Midbrain (tissue), 1 donor: Measurements from ENCODE around the gene EXOC7.

Source experiments
- DNase-seq: peaks from one replicate; lab custom pipeline; 2025; lab: John Stamatoyannopoulos, UW

EXOC7 gene, protein sequence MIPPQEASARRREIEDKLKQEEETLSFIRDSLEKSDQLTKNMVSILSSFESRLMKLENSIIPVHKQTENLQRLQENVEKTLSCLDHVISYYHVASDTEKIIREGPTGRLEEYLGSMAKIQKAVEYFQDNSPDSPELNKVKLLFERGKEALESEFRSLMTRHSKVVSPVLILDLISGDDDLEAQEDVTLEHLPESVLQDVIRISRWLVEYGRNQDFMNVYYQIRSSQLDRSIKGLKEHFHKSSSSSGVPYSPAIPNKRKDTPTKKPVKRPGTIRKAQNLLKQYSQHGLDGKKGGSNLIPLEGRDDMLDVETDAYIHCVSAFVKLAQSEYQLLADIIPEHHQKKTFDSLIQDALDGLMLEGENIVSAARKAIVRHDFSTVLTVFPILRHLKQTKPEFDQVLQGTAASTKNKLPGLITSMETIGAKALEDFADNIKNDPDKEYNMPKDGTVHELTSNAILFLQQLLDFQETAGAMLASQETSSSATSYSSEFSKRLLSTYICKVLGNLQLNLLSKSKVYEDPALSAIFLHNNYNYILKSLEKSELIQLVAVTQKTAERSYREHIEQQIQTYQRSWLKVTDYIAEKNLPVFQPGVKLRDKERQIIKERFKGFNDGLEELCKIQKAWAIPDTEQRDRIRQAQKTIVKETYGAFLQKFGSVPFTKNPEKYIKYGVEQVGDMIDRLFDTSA

DNA sequence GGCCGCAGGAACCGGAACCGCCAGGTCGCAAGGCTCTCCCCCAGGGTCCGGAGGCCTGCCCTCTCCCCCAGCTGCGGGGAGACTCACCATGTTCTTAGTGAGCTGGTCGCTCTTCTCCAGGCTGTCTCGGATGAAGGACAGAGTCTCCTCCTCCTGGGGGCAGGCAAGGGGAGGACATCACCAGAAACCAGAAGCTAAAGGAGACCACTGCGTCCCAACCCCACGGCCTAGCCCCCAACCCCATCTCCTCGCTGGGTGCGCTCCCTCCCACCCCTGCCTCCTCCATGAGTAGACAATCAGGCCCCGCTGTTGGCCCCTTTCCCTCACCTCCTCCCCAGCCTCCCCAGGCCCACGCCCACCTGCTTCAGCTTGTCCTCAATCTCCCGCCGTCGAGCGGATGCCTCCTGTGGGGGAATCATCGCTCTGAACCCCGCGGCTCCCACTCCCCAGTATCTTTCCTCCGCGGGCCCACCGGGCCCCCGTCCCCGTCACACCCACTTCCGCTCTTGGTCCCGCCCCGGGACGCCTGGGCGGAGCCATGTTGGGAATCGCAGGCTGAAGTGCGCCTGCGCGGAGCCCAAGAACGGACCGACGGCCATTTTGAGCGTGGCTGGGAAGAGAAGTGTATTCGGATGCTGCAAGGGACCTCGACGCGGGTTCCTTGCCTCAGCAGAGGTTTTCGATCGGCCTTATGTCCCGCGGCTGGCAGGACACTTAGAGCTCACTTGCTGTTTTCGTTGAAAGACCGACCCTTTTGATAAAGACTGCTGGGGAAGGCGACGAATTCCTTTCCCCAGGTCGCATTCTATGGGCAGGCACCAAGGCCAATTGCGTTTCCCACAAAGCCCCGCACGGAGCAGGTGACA, at the start of gene EXOC7:
Gene EXOC7 (minus strand): TSS at position 514 of the 866 bp plus-strand sequence. CDS start 95 bp downstream, at position 419.
- peak; percentile 95 for DNase-seq

DNA sequence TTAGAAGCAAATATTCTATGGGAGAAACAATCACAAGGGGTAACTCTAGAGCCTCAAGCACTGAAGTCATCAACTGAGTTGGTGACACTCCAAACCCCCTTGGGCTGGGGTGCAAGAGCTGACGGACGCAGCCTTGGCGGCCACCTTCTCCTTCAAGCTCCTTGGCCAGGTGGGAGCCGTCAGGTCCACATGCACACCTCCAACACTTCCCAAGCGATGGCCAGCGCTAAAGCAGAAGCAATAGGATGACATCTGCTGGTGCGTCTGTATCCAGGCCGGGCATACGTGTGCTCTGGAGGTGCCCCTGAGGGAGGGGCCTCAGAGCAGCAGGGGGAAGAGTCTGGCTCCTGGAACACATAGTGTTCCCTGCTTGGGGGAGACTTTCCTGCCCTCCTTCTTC, 49.6 kb upstream of the EXOC7 start:
- DNase-seq: no peak

DNA sequence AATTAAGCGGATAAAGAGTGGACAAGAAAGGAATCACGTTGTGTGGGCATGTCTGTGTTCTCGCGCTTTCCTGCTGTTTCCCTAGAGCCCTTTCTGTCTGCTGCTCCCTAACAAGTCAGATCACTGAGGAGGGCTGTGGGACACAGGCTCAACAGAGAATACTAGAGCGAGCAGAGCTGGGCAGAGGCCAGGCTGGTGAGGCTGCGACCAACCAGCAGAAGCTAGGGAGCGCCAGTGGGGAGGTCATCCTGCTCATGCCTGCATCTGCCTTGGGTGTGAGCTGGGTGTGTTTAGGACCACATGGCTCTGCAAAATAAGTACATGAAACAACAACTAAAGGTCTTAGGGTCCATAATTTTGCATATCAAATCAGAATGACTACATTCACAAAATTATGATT, 49.0 kb upstream of the EXOC7 start:
- DNase-seq: no peak

DNA sequence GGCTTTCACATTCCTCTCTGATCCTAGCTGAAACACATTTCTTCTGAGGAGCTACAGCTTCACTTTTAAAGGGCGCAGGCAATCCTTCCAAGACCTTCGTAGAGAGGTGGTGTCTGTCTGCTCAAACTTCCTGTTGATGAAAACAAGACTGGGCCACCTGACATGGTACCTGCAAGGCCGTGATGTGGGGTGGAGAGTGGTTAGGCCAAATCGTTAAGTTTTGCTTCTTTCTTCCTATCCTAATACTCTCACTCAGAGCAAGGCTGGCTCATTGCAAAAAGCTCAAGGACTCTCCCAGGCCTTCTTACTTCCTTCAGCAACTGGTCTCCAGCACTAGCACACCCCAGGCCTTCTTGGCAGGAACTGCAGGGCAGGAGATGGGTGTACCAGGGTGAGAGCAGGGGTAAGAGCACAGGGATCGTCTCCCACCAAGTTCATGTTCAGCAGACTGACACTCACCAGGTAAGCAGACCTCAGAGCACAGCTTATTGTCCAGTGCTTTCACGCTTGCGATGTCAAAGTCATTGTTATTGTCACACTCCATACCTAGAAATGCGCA, 48.4 kb upstream of the EXOC7 start:
- DNase-seq: no peak

DNA sequence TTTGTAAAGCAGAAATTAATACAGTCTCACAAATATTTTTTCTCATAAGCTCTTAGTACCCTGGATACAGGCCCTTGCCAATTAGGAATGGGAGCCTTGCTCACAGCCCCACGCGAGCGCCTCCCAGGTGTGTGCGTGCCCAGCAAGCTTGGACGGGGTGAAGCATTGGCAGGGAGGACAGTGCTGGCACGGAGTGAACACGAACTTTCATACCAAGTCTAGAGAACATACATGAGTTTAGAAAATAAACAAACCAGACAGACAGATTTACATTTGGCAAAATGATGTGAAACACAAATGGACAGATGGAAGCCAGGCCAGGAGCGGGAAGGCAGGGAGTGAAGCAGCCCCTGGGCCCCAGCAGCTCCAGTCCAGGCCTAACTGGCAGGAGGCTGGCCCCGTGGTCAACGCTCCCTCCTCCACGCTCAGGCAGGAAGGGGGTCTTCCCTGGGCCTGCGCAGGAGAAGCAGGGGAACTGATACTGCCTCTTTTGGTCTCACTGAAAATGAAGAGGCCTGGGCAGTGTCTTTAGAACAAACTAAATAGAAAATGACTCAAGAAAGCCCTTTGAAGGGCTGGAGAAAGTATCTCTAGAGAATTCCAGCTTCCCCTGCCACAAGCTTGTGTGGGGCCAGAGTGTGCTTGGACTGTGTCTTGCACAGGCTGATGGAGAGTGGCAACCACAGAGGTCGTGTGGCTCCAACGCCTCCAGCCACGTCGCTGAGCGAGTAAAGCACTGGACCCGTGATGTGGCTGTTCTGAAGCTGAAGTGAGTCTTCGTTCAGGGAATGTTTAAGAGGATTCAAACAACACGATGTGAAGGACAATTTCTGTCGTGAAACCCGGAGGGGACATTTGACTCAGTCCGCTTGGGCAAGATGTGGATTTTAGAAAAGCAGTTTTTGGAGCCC, 47.4 kb upstream of the EXOC7 start:
- no peak for DNase-seq

DNA sequence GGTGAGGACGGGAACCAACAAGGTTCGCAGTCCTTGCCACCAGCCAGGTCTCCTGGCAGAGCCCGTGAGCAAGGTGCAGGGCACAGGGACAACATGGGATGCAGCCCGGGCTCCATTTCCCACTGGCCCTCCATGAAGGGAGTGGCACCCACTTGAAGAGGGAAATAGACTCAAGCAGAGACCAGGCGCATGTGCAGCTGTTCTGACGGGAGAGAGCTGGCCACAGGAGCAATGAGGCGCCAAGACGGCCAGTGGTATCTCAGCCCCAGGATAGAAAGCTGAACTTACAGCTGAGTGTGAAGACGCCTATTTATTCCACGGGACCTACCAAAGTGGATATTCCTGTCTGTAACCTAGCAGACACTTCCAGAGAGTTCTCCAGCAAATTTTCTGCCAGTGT, 45.6 kb upstream of the EXOC7 start:
- no peak for DNase-seq

DNA sequence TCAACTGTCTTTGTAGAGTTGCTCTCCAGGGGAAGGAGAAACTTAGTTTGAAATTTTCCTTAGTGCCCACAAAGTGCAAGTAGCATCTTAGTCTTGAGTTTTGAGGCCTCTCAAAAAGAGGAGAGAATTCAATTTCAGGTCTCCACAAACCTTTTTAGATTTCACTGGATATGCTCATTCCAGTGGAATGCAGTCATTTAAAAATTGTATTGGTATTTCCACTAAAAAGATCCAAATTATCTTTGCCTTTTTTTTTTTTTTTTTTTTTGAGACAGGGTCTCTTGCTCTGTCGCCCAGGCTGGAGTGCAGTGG, 44.4 kb upstream of the EXOC7 start:
- no peak for DNase-seq

DNA sequence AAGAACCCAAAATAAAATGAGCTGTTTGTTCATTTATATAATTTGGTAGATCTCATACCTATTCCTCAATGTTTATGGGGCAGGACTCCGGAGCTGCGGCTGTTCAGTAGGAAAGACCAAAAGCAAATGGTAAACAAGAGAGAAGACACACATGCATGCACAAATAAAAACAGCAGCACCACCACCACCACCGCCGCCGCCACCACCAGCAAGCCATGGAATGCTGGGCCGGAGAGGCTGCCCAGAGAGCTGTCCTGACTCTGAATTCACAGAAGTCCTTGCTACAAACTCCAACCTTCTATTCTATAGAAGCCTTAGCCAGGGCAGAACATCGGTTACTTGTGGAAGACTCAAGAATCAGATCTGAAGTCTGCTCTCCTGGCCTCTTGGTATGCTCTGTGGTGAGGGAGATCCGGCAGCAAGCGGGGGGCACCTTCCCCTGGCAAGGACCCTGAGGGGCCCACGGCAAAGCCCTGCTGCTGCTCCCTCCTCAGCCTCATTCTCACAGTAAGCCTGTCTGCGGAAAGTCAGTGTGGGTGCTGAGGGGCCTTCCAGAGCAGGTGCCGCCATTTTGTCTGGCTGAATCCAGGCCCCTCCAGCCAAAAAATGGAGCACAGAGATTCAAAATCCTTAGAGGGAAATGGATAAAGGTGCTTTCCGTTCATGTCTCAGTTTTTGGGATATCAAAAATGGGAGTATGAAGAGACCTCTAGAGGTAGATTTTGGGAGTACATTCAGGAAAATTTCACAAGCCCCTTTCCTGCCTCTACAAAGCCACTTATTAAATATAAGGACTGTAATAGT, 43.8 kb upstream of the EXOC7 start:
- DNase-seq: peak; percentile 22

DNA sequence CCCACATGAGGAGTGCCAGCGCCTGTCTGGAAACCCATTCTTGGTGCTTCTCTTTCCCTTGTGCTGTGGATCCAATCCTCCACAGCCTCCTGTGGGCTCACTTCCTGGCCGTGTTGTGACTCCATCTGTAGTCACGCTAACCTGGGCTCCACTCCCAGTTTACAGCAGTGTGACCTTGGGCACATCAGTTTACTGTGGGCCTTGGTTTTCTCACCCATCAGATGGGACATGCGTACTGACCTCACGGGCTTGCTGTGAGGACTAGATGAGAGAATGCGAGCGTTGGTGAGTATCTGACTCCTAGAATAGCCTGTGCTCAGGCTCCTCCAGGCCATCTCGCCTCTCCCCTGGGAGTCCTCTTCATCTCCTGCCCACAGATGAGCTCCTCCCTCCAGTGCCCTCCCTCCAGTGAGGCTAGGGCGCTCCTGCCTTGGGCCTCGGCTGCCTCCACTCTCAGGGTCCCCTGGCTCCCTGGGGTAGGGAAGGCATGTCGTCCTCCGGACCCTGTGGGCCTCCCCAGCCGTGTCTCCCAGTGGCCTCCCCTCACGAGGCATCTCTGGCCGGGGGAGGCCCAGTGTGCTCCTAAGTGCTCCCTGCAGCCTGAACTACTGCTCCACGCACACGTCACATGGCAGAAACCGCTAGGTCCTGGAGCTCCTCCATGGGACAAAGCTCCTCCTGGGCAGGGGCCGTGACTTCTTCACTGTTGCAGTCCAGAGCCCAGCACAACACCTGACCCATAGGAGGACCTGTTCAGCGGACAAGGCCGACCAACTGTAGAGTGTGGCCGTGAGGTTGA, 42.7 kb upstream of the EXOC7 start:
- no peak for DNase-seq

DNA sequence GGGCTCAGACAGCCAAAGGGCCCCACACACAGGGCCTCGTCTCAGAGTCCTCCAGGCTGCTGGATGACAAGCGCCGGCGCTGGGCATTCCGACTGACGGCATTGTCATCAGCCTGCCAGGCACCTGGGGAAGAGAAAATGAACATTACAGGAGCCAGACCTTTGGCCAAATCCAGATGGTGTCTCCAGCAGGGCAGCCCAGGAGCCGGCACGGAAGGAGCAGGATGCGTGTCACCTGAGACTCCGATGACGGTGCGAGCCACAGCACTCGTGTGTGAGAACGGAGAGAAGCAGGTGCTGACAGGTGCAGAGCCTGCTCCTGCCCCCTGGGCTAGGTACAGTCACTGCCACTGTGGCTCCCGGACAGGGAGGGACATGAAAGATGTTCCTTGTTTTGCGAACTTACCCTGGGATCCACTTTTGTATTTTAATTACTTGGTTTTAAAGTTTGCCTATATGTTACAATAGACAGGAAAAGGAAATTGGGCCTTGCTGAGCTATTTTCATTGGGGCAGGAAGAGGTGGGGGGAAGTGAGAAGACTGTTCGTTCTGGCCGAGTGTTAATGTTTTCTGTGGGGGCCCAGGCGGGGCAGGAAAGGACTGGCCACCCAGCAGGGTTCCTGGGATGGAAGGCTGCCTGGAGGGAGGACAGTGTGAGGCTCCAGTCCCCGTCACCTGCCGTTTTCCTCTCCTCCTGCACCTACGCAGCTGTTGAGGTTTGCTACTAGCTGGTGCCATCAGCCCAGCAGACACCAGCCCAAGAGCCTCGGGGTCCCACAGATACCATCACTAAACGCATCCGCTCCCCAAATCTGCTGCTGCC, 41.9 kb upstream of the EXOC7 start:
- no peak for DNase-seq

DNA sequence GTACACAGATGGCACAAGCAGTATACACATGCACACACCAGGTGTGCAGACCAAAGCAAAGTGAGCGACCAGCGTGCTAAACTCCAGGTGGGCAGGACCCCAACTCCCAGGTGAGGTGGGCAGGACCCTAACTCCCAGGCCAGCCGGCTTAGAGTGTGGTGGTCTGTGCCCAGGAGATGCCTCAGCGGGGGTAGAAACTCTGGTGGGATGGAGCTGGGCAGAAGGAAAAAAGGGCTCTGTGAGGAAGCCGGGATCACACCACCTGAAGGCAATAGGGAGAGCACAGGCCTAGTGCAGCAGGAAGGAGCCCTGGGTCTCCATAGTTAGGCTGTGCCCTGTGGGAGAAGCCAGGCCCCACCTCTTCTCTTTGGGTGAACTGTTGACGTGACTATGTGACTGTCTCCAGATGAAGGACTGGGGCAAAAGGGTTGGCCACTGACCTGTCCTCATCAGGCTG, 39.0 kb upstream of the EXOC7 start:
- DNase-seq: no peak

DNA sequence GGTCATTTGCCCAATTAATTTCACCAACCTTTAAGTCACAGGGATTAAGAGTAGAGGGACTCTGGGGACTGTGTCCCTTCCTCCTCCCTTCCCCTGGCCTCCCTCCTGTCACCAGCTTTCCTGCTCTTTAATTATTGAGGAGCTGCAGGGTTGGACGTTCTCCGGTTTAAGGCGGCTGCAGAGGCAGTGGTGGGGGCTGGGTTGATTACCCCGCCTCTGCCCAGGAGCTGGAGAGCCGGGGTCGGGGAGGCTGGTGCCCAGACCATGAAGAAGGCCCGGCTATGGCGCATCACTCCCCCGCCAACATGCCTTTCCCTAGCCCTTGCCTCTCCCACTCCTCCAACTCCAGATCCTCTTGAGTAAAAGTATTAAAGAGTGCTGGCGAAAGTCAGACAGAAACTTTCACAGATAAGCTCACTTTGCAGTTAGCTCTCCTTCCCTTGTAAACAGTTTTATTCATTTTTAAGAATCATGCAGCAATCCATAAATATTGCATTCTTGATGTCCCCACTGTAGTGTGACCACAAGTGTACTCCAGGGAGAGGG, 38.5 kb upstream of the EXOC7 start:
- no peak for DNase-seq

DNA sequence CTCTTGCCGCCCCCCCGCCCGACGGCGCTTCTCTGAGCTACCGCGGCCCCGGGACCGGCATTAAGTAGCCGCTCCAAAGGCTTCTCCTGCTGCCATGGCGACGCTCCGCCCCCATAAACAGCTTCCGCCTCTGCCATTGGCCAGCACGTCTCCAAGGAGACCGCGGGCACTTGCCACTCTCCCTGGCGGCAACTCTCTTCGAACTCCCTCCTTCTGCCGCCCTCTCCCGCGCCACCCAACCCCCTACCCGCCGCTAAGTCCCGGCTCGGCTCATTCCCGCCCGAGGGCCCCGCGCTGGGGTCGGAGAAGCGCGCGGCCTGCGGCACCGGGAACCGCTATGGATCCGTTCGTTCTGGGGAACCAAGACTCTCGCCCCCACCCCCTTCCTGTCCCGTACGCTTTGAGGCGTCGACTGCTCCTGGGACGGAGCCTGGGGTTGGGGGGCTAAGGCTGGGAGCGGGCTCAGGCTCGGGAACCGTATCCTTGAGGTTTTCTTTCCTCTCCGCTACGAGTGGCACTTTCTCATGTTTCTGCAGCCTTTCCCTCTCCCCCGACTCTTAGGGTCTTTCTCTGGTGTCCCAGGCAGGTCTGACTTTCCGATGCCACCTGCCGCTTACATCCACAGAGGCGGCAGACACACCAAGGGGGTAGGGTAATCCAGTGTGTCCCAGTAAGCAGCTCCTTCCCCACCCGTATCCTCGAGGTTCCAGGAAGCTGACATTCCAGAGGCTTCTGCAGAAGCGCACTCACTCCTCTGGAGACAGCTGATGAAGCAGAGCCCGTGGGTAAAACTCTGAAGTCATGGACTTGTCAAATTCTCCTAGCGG, 37.8 kb upstream of the EXOC7 start, which contains the start of gene FOXJ1:
Gene FOXJ1 (minus strand): TSS at position 34 of the 827 bp plus-strand sequence. CDS start 850 bp downstream, outside the sequence.
- peak; percentile 92 for DNase-seq

DNA sequence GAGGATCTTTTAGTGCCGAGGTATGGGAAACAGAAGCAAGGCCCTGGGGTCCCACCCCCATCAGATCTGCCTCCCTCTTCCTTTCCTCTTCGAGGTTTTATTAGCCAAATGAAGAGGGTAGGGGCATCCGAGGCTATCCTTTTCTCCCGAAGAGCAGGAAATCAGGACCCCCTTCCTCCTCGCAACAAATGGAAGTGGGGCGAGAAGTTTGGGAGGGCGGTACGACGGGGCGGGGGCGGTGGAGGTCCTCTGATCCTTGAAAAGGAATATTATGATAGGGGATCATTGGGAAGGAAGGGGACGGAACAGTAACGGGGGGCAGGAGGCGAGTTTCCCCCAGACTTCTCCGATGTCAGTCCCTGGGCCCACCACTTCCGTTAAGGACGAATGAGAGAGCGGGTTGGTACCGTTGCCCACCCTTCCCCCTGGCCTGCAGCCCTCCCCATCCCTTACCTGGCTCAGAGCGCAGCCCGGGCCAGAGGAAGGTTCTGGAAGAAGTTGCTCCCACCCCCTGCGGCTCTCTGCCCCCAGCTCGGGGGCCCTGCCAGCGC, 37.1 kb upstream of the EXOC7 start:
- no peak for DNase-seq

DNA sequence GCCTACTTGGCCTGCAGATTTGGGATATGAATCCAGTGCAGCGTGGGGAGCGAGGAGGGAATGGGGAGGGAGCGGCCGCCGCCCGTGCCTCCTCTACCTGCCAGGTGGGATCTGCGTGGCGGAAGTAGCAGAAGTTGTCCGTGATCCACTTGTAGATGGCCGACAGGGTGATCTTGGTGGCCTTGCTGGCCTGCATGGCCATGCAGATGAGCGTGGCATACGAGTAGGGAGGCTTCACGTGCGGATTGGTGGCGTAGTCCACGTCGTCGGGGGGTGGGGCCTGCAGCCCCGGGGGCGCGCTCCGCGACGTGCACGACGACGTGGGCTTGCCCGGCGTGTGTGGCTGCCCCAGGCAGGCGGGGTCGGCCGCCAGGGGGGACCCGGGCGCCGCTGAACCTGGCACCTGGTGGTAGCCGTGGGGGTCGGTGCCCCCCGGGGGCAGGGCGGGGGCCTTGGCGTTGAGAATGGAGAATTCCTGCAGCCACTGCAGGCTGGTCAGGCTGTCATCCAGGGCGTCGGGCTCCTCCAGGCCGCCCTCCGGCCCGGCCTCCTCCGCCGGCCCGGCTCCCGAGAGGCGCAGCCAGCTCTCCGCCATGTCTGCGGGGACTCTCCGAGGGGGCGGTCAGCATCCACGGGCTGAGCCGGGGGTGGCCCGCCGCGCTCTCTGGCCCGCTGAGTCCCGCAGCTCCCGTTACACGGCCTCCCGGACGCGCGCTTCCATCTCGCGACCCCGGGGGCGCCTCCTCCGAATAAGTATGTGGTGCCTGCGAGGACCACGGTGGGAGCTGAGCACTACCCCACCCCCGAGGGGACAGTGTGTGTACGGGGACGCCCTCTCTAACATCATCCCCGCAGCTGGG, 36.4 kb upstream of the EXOC7 start:
- DNase-seq: no peak
